GM12892 (cell line): Measurements from ENCODE around the gene SH3TC2.
"Not testable (repeated sequence)": the region's sequence is repeated elsewhere in the genome, so short reads cannot be mapped to it uniquely, and the experiment has no call there.

Experiments used
- DNase-seq: peaks from one replicate; pipeline ENCODE4 v3.0.0; 2011; ENCODE audit not compliant: insufficient read length
- FAIRE-seq: peaks from 2 replicates; lab custom pipeline; 2011; peaks lifted over from hg19 to GRCh38; lab: Jason Lieb, UNC
- POLR2A ChIP-seq: IDR thresholded peaks from 2 replicates; pipeline ENCODE4 v1.6.1; 2011; ENCODE audit warnings: low read depth, low read length, control low read depth
- POLR2AphosphoS5 ChIP-seq: IDR thresholded peaks from 2 replicates; pipeline ENCODE4 v1.6.1; 2011; ENCODE audit warnings: low read depth, low read length, control low read depth
- TAF1 ChIP-seq: IDR thresholded peaks from 2 replicates; pipeline ENCODE4 v1.6.1; 2011; ENCODE audit warnings: low read depth, mild to moderate bottlenecking, control low read depth, low read length, borderline replicate concordance

SH3TC2 gene

GRCh38 chr5:149079883-149080282 is 17.0 kb upstream of the SH3TC2 start:
- DNase-seq, result no peak
- FAIRE-seq, result no peak
- TF ChIP-seq POLR2A, result no peak
- TF ChIP-seq TAF1, result no peak
- no peak for TF ChIP-seq POLR2AphosphoS5

DNA sequence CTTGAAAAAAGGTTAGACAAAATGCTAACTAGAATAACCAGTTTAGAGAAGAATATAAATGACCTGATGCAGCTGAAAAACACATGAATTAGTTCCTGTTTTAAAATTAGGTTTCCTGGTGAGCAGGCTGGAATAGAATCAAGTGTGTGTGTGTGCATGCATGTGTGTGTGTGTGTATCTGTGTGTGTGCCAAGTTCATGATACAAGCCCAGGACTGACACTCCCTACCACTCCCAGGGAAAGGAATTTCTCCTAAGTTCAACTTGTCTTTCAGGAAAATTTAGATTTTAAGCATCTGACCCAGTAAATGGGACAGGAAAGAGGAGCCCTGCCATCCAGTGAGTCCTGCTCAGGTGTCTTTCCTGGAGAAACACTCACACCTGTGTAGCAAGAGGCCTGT is 11.2 kb upstream of the SH3TC2 start:
- DNase-seq, FAIRE-seq: not testable (repeated sequence)

DNA sequence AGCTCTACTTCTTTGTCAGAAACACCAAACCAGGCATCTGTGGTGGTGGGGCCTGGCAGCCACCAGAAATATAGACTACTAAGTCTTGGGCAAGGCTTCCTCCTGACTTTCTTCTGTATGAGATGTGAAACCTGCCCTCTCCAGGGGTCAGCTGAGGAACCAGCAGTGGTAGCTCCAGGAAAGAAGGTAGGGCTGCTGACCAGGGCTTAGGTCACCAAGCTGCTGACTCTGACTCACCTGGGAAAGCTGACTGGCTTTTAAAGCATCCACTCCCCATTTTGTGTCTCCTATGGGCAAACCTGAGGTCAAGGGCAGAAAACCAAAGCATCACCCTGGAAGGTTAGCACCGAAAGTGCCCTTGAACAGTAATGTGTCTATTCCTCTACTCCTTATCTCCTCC is 10.4 kb upstream of the SH3TC2 start:
- TF ChIP-seq TAF1 (no peak), POLR2AphosphoS5 (no peak), POLR2A (no peak)
- DNase-seq (no peak), FAIRE-seq (no peak)

DNA sequence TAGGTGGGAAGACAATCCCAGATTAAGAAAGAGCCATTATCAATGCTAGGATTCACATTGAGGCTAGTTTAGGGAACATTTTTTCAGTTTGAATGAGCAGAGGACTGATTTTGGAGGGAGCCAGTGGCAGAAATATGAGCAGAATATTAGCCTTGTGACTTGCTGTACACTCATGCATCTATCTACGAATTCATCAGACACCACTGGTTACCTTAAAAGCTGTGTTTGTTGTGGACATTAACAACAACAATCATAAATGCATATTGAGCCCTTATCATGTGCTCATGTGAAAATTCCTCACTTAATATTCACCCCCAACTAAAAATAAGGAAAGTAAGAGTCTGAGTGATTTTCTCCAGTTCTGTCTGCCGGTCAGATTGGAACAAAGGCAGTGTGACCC is 9.9 kb upstream of the SH3TC2 start:
- FAIRE-seq (no peak), DNase-seq (no peak)
- TF ChIP-seq POLR2A (no peak), TAF1 (no peak), POLR2AphosphoS5 (no peak)

DNA sequence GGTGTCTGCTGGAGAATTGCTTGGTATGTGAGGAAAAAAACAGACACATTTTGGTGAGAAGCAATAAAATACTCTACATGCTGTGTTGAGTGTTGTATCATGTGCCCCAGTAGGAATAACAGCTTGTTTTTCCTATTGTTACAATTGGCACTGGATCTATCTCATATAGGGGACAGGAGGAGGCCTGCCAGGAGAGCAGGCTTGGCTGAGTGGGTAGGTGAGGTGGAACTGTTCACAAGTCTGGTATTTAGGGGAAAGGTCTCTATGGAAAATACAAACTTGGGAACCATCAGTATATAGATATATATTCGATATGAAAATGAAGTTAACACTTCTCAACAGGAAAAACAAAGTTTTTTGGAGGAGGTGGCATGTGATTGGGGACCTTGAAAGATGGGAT is 9.5 kb upstream of the SH3TC2 start:
- FAIRE-seq (no peak), DNase-seq (no peak)
- no peak for TF ChIP-seq TAF1

GRCh38 chr5:149071756-149072155 is 8.9 kb upstream of the SH3TC2 start:
- TF ChIP-seq POLR2AphosphoS5 (no peak), POLR2A (no peak), TAF1 (no peak)
- DNase-seq, result no peak
- no peak for FAIRE-seq

GRCh38 chr5:149071216-149071615 is 8.4 kb upstream of the SH3TC2 start:
- TF ChIP-seq POLR2AphosphoS5, result no peak
- TF ChIP-seq POLR2A, result no peak
- no peak for TF ChIP-seq TAF1
- DNase-seq (no peak), FAIRE-seq (no peak)

DNA sequence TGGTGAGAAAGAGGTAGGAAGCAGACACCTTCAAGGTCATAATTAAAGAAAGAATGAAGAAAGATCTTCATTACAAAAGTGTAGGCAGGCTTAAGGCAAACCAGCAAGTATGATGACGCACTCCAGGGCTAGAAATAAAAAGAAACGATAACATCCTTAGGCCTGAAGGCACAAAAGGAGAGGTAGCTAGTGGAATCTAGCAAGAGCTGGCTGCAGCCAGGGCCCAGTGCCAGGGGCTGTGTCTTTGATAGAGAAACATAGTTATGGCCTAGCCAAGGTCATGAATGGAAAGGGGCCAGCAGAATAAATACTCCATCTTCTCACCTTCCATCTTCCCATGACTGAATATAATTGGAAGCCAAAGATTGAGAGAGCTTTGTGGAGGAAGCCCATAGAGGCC is 6.8 kb upstream of the SH3TC2 start:
- TF ChIP-seq TAF1, result no peak
- TF ChIP-seq POLR2AphosphoS5, result no peak
- TF ChIP-seq POLR2A, result no peak
- DNase-seq (no peak), FAIRE-seq (no peak)

DNA sequence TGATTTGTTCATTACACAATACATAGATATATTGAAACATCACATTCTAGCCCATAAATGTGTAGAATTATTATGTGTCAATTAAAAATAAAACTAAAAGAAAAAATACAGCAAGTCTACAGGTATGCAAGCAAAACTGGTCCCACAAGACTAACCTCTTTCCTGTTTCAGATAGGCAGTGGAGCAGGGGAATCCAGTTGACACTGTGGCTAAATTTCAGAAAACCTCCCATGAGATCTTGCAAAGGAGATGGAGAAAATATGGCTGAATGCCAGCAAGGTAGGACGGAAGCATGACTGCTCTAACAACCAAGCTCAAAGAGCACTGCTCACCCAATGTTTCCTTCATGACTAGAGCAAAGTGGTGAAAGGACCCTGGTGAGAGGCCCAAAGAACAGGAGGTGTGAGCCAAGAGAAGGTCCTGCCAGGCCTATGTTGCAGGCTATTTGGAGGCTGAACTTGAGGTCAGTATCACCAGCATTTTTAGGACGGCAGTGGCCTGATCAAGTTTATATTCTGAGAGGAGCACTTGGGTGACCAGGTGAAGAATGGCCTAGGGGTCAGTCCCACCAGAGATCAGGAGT is 1.1 kb upstream of the SH3TC2 start:
- TF ChIP-seq POLR2AphosphoS5, result no peak
- DNase-seq (no peak), FAIRE-seq (no peak)

DNA sequence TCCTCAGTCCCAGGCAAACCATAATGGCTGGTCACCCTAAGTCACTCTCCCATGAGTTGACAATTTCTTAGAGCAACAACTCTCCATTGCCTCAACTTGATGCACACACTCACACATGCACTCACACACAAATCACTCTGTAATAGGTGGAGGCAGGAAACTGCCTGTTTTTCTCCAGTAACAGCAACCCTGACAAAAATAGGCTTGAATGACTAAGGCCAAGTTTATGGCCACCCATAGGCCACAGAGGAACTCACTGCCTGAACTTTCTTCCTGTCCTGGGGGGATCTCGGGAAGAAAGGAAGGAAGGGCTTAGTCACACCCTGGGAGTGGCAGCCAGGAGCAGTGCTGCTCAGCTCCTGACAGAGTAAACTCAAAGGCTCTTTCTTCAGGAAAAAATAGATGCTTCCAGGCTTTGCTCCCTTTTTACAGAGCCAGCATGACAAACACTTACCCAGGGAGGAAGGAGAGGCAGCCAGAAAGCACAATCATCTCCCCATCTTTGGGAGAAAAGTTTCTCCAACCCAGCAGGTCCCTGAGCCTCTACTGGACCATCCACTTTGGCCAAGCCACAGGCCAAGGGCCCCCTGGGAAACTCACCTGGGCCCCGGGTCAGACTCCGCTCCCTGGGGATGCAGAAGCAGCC is 368 bp downstream of the SH3TC2 start:
- FAIRE-seq (no peak), DNase-seq (no peak)
- TF ChIP-seq POLR2AphosphoS5, result no peak
- TF ChIP-seq TAF1, result no peak
- TF ChIP-seq POLR2A, result no peak

DNA sequence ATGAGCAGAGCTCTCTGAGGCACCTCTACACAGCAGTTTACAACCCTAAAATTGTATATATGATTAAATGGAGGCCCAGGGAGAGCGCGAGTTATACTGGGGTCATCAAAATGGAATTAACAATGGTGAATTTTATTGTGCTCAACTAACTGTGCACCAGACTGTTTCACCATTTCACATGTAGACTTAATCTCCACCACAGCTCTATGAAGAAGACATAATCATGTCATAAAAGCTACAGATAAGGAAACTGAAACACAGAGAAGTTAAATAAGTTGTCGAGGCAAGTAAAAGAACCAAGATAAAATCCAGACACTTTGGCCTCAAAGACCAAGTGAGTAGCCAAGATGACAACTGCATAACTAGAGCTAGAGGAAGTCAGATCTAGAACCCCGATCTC is 1.5 kb downstream of the SH3TC2 start:
- DNase-seq (no peak), FAIRE-seq (no peak)
- TF ChIP-seq TAF1 (no peak), POLR2AphosphoS5 (no peak), POLR2A (no peak)

DNA sequence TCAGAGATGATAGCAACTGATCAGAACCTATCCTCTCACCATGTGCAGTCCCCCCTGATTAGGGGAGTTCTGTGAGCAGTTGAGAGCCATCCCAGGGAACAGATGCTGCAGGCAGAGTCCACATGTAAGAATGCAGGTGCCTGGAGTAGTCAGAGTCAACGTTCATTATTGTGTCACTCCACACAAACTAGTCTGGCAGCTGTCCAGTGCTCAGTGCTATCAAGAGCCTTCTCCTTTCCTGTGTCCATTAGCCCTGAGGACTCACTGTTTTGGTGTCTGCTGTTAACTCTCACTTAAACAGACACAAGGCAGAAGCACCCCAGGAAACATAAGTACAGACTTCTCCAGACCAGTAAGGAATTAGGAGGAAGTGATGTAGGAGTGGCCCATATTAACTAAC is 2.5 kb downstream of the SH3TC2 start:
- FAIRE-seq (no peak), DNase-seq (no peak)
- no peak for TF ChIP-seq POLR2AphosphoS5
- TF ChIP-seq TAF1, result no peak
- TF ChIP-seq POLR2A, result no peak
